ENCODE results near the gene SEH1L. TPM values are rescaled to one million over a fixed set of nuclear protein-coding genes. Genes with fewer than 3 reads are reported as not detected.

The SEH1L gene
- total RNA-seq, 1 experiment from 2014 or later, result 33.1 TPM

GRCh38 chr18:12929477-12930083, 18.2 kb upstream of the SEH1L start:
- Histone ChIP-seq H3K4me3 (no peak overlapping the region), H3K9me3 (replicated peaks) (no peaks in the 10 kb centered on the region), H3K27me3 (no peaks in the 10 kb centered on the region), H3K4me1 (no peaks in the 10 kb centered on the region), H3K27ac (no peak overlapping the region), H3K36me3 (no peaks in the 10 kb centered on the region)
- no peak for DNase-seq

- no peaks in the 10 kb centered on the region for H3K36me3 ChIP-seq
- no peaks in the 10 kb centered on the region for H3K9me3 ChIP-seq (replicated peaks)
- H3K4me3 ChIP-seq, result no peak overlapping the region
- H3K4me1 ChIP-seq, result no peaks in the 10 kb centered on the region
- H3K27ac ChIP-seq, result no peak overlapping the region
- no peak for DNase-seq
- no peaks in the 10 kb centered on the region for H3K27me3 ChIP-seq
Measured at GRCh38 chr18:12930376-12930775, 17.4 kb upstream of the SEH1L start.

- no peaks in the 10 kb centered on the region for H3K27me3 ChIP-seq
- no peaks in the 10 kb centered on the region for H3K4me1 ChIP-seq
- H3K36me3 ChIP-seq, result no peaks in the 10 kb centered on the region
- no peak for DNase-seq
- no peak overlapping the region for H3K4me3 ChIP-seq
- no peak overlapping the region for H3K27ac ChIP-seq
- no peaks in the 10 kb centered on the region for H3K9me3 ChIP-seq (replicated peaks)
Measured at GRCh38 chr18:12930908-12931307, 16.9 kb upstream of the SEH1L start.

- DNase-seq, result no peak
Measured at GRCh38 chr18:12933327-12933726, 14.5 kb upstream of the SEH1L start.

GRCh38 chr18:12934454-12935071, 13.2 kb upstream of the SEH1L start:
- H3K27ac ChIP-seq, result no peak overlapping the region
- DNase-seq, result peak; percentile 65 to 82

More at GRCh38 chr18:12933327-12933726, 14.5 kb upstream of the SEH1L start:
- no peak overlapping the region for H3K27ac ChIP-seq
- H3K9me3 ChIP-seq (replicated peaks), result no peaks in the 10 kb centered on the region
- H3K4me1 ChIP-seq, result no peaks in the 10 kb centered on the region
- H3K36me3 ChIP-seq, result no peaks in the 10 kb centered on the region
- no peak overlapping the region for H3K4me3 ChIP-seq
- H3K27me3 ChIP-seq, result no peaks in the 10 kb centered on the region

GRCh38 chr18:12939162-12939561, 8.6 kb upstream of the SEH1L start:
- no peak for DNase-seq
- H3K36me3 ChIP-seq, result no peaks in the 10 kb centered on the region
- no peak overlapping the region for H3K4me3 ChIP-seq
- no peaks in the 10 kb centered on the region for H3K9me3 ChIP-seq (replicated peaks)
- no peaks in the 10 kb centered on the region for H3K4me1 ChIP-seq
- no peaks in the 10 kb centered on the region for H3K27me3 ChIP-seq
- no peak overlapping the region for H3K27ac ChIP-seq

More at GRCh38 chr18:12934454-12935071, 13.2 kb upstream of the SEH1L start:
- no peaks in the 10 kb centered on the region for H3K27me3 ChIP-seq
- no peaks in the 10 kb centered on the region for H3K9me3 ChIP-seq (replicated peaks)
- no peak overlapping the region for H3K4me3 ChIP-seq
- H3K4me1 ChIP-seq, result no peaks in the 10 kb centered on the region
- no peaks in the 10 kb centered on the region for H3K36me3 ChIP-seq

- H3K27ac ChIP-seq, result no peak overlapping the region
- no peaks in the 10 kb centered on the region for H3K36me3 ChIP-seq
- no peaks in the 10 kb centered on the region for H3K27me3 ChIP-seq
- no peak overlapping the region for H3K4me3 ChIP-seq
- no peaks in the 10 kb centered on the region for H3K9me3 ChIP-seq (replicated peaks)
- H3K4me1 ChIP-seq, result peaks cover 9% of the 10 kb centered on the region
- no peak for DNase-seq
Measured at GRCh38 chr18:12943215-12943614, 4.6 kb upstream of the SEH1L start.

- DNase-seq, result peak; percentile 6 to 8
- Histone ChIP-seq H3K9me3 (replicated peaks) (no peaks in the 10 kb centered on the region), H3K36me3 (no peaks in the 10 kb centered on the region; the same call in 1 of the 2 replicates), H3K27ac (no peak overlapping the region), H3K27me3 (no peaks in the 10 kb centered on the region), H3K4me3 (no peak overlapping the region), H3K4me1 (peaks cover 9% of the 10 kb centered on the region)
Measured at GRCh38 chr18:12944709-12945108, 3.1 kb upstream of the SEH1L start.

- no peaks in the 10 kb centered on the region for H3K9me3 ChIP-seq (replicated peaks)
- peak overlapping the region; percentile 57 for H3K27ac ChIP-seq
- peaks cover 9% of the 10 kb centered on the region for H3K4me1 ChIP-seq
- DNase-seq, result peak; percentile 56 to 69
- H3K4me3 ChIP-seq, result peak overlapping the region; percentile 75
- H3K36me3 ChIP-seq, result no peaks in the 10 kb centered on the region; the same call in 1 of the 2 replicates
- no peaks in the 10 kb centered on the region for H3K27me3 ChIP-seq
Measured at GRCh38 chr18:12946549-12947284, 1.1 kb upstream of the SEH1L start.

- DNase-seq, result peak; percentile 85 to 88
- peak overlapping the region; percentile 86 for H3K27ac ChIP-seq
- no peaks in the 10 kb centered on the region; the same call in 1 of the 2 replicates for H3K36me3 ChIP-seq
- peaks cover 9% of the 10 kb centered on the region for H3K4me1 ChIP-seq
- H3K4me3 ChIP-seq, result peak overlapping the region; percentile 87
- no peaks in the 10 kb centered on the region for H3K9me3 ChIP-seq (replicated peaks)
- H3K27me3 ChIP-seq, result no peaks in the 10 kb centered on the region
Measured at GRCh38 chr18:12948050-12948804, 416 bp downstream of the SEH1L start.

GRCh38 chr18:12958478-12958877, 10.7 kb downstream of the SEH1L start:
- no peaks in the 10 kb centered on the region for H3K4me1 ChIP-seq
- H3K9me3 ChIP-seq (replicated peaks), result no peaks in the 10 kb centered on the region
- no peak overlapping the region for H3K27ac ChIP-seq
- H3K27me3 ChIP-seq, result no peaks in the 10 kb centered on the region
- peaks cover 21% of the 10 kb centered on the region for H3K36me3 ChIP-seq
- DNase-seq, result no peak
- no peak overlapping the region for H3K4me3 ChIP-seq

GRCh38 chr18:12960395-12960794, 12.6 kb downstream of the SEH1L start:
- H3K27me3 ChIP-seq, result no peaks in the 10 kb centered on the region
- H3K9me3 ChIP-seq (replicated peaks), result no peaks in the 10 kb centered on the region
- no peak overlapping the region for H3K27ac ChIP-seq
- H3K4me1 ChIP-seq, result no peaks in the 10 kb centered on the region
- no peak for DNase-seq
- no peak overlapping the region for H3K4me3 ChIP-seq
- peaks cover 23% of the 10 kb centered on the region for H3K36me3 ChIP-seq

- H3K27me3 ChIP-seq, result no peaks in the 10 kb centered on the region
- H3K4me3 ChIP-seq, result no peak overlapping the region
- DNase-seq, result no peak
- H3K36me3 ChIP-seq, result peaks cover 26% of the 10 kb centered on the region
- no peaks in the 10 kb centered on the region for H3K4me1 ChIP-seq
- H3K9me3 ChIP-seq (replicated peaks), result no peaks in the 10 kb centered on the region
- H3K27ac ChIP-seq, result no peak overlapping the region
Measured at GRCh38 chr18:12960853-12961397, 13.1 kb downstream of the SEH1L start.

GRCh38 chr18:12963069-12963468, 15.3 kb downstream of the SEH1L start:
- no peak for DNase-seq
- no peaks in the 10 kb centered on the region for H3K27me3 ChIP-seq
- H3K4me3 ChIP-seq, result no peak overlapping the region
- no peaks in the 10 kb centered on the region for H3K9me3 ChIP-seq (replicated peaks)
- H3K4me1 ChIP-seq, result no peaks in the 10 kb centered on the region
- peaks cover 26% of the 10 kb centered on the region for H3K36me3 ChIP-seq
- H3K27ac ChIP-seq, result no peak overlapping the region
